ENCODE data around the gene ZBTB16.

DNA sequence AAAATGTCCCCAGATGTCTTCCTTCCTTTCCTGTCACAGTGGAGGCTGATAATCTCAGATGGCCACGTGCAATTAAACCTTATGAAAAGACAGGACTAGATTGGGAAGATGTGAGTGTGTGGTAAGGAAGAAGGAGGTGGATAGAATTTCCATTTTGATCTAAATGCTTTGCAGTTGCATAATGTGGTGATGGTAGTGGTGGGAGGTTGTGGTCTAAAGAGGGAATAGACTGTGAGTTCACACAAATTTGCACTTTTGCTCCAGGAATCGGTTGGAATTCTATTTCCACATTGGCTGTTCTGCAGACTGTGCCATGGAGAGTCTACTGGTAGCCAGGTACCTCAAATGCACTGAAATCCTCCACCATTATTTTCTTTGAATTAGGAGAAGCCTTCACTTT, 93.3 kb downstream of the ZBTB16 start:
- TF ChIP-seq BHLHE40 (IDR thresholded peaks at IDR 0.05; ENCODE audit: low read length) (no peak), RBFOX2 (IDR thresholded peaks at IDR 0.05; ENCODE audit: low read depth, low read length) (no peak), ZBTB7A (CRISPR knock-in tag; IDR thresholded peaks at IDR 0.05) (no peak), SUZ12 (IDR thresholded peaks at IDR 0.05; ENCODE audit: low read depth, low read length) (no peak), SRF (IDR thresholded peaks at IDR 0.05; ENCODE audit: low read depth, low read length) (no peak), TCF12 (IDR thresholded peaks at IDR 0.05) (no peak), TCF12 (CRISPR knock-in tag; IDR thresholded peaks at IDR 0.05) (no peak), POLR2AphosphoS5 (IDR thresholded peaks at IDR 0.05; ENCODE audit: low read depth, low read length) (no peak), NFIC (IDR thresholded peaks at IDR 0.05; ENCODE audit: low read length) (no peak), FOXK2 (IDR thresholded peaks at IDR 0.05) (no peak)
- TF ChIP-seq, protein P1, sequence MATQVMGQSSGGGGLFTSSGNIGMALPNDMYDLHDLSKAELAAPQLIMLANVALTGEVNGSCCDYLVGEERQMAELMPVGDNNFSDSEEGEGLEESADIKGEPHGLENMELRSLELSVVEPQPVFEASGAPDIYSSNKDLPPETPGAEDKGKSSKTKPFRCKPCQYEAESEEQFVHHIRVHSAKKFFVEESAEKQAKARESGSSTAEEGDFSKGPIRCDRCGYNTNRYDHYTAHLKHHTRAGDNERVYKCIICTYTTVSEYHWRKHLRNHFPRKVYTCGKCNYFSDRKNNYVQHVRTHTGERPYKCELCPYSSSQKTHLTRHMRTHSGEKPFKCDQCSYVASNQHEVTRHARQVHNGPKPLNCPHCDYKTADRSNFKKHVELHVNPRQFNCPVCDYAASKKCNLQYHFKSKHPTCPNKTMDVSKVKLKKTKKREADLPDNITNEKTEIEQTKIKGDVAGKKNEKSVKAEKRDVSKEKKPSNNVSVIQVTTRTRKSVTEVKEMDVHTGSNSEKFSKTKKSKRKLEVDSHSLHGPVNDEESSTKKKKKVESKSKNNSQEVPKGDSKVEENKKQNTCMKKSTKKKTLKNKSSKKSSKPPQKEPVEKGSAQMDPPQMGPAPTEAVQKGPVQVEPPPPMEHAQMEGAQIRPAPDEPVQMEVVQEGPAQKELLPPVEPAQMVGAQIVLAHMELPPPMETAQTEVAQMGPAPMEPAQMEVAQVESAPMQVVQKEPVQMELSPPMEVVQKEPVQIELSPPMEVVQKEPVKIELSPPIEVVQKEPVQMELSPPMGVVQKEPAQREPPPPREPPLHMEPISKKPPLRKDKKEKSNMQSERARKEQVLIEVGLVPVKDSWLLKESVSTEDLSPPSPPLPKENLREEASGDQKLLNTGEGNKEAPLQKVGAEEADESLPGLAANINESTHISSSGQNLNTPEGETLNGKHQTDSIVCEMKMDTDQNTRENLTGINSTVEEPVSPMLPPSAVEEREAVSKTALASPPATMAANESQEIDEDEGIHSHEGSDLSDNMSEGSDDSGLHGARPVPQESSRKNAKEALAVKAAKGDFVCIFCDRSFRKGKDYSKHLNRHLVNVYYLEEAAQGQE (IDR thresholded peaks at IDR 0.05; ENCODE audit: borderline replicate concordance in 1 of 2, low read depth in 1 of 2, low read length in 2 of 2) = no peak

All from HepG2 (cell line).